HEK293 (cell line): Measurements from ENCODE around the gene CXCL16.

Source experiments
- PRDM10 ChIP-seq: fragments of 450-650 bp; formaldehyde crosslinking; IDR thresholded peaks from 2 replicates; pipeline ENCODE4 v1.5.1; 2016; ENCODE audit warnings: missing biosample characterization, missing genetic modification characterization
- PRDM2 ChIP-seq: fragments of 450-650 bp; formaldehyde crosslinking; IDR thresholded peaks from 2 replicates; pipeline ENCODE4 v1.5.1; 2016; ENCODE audit warnings: missing biosample characterization, missing genetic modification characterization, borderline replicate concordance
- ZNF184 ChIP-seq: fragments of 450-650 bp; IDR thresholded peaks from 2 replicates; pipeline ENCODE4 v1.5.1; 2018; ENCODE audit warnings: missing biosample characterization, mild to moderate bottlenecking, missing genetic modification characterization
- ZNF510 ChIP-seq: fragments of 450-650 bp; formaldehyde crosslinking; IDR thresholded peaks from 2 replicates; pipeline ENCODE4 v1.5.1; 2018; ENCODE audit warnings: mild to moderate bottlenecking, missing genetic modification characterization, missing biosample characterization; ENCODE audit not compliant: insufficient replicate concordance
- TF ChIP-seq, protein P1 (sequence below): fragments of 450-650 bp; formaldehyde crosslinking; IDR thresholded peaks from 2 replicates; pipeline ENCODE4 v1.5.1; 2016; ENCODE audit warnings: missing biosample characterization, missing genetic modification characterization, borderline replicate concordance
- TF ChIP-seq, protein P2 (sequence below): fragments of 450-650 bp; formaldehyde crosslinking; IDR thresholded peaks from 2 replicates; pipeline ENCODE4 v1.5.1; 2016; ENCODE audit warnings: missing biosample characterization, missing genetic modification characterization

- TF ChIP-seq, protein P1, sequence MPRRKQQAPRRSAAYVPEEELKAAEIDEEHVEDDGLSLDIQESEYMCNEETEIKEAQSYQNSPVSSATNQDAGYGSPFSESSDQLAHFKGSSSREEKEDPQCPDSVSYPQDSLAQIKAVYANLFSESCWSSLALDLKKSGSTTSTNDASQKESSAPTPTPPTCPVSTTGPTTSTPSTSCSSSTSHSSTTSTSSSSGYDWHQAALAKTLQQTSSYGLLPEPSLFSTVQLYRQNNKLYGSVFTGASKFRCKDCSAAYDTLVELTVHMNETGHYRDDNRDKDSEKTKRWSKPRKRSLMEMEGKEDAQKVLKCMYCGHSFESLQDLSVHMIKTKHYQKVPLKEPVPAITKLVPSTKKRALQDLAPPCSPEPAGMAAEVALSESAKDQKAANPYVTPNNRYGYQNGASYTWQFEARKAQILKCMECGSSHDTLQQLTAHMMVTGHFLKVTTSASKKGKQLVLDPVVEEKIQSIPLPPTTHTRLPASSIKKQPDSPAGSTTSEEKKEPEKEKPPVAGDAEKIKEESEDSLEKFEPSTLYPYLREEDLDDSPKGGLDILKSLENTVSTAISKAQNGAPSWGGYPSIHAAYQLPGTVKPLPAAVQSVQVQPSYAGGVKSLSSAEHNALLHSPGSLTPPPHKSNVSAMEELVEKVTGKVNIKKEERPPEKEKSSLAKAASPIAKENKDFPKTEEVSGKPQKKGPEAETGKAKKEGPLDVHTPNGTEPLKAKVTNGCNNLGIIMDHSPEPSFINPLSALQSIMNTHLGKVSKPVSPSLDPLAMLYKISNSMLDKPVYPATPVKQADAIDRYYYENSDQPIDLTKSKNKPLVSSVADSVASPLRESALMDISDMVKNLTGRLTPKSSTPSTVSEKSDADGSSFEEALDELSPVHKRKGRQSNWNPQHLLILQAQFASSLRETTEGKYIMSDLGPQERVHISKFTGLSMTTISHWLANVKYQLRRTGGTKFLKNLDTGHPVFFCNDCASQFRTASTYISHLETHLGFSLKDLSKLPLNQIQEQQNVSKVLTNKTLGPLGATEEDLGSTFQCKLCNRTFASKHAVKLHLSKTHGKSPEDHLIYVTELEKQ: no peak
- TF ChIP-seq PRDM10 (tag by site-specific recombination) (no peak), ZNF184 (no peak), ZNF510 (tag by site-specific recombination) (no peak), PRDM2 (tag by site-specific recombination) (no peak)
- TF ChIP-seq, protein P2, sequence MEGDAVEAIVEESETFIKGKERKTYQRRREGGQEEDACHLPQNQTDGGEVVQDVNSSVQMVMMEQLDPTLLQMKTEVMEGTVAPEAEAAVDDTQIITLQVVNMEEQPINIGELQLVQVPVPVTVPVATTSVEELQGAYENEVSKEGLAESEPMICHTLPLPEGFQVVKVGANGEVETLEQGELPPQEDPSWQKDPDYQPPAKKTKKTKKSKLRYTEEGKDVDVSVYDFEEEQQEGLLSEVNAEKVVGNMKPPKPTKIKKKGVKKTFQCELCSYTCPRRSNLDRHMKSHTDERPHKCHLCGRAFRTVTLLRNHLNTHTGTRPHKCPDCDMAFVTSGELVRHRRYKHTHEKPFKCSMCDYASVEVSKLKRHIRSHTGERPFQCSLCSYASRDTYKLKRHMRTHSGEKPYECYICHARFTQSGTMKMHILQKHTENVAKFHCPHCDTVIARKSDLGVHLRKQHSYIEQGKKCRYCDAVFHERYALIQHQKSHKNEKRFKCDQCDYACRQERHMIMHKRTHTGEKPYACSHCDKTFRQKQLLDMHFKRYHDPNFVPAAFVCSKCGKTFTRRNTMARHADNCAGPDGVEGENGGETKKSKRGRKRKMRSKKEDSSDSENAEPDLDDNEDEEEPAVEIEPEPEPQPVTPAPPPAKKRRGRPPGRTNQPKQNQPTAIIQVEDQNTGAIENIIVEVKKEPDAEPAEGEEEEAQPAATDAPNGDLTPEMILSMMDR (tag by site-specific recombination): no peak
Measured at GRCh38 chr17:4759776-4760236, 20.1 kb upstream of the CXCL16 start.
